Measurements from ENCODE around the gene CWH43. TPM values are rescaled to one million over a fixed set of nuclear protein-coding genes. Genes with fewer than 3 reads are reported as not detected.
"Not testable (repeated sequence)": the region's sequence is repeated elsewhere in the genome, so short reads cannot be mapped to it uniquely, and the experiment has no call there.

Gene CWH43
- total RNA-seq, 1 experiment from 2014 or later: not detected

DNA sequence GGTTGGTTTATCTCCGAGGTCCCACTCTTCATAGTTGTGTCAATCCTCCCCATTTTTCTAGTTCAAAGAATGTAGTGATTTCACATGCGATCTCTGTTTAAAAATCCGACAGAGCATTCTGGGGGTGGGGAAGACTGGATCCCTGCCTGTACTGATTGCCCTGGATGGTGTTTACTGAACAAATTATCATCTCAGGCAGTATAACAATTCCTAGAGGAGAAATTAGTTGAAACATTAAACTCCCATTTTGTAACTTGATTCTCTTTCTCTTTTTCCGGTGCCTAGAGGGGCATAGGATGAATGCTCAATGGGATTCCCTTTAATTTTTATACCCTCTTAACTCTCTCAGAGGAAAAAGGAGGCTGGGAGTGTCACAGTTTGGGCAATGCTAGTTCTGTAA lies 10.0 kb upstream of the CWH43 start:
- DNase-seq (ENCODE audit: low spot score): no peak

DNA sequence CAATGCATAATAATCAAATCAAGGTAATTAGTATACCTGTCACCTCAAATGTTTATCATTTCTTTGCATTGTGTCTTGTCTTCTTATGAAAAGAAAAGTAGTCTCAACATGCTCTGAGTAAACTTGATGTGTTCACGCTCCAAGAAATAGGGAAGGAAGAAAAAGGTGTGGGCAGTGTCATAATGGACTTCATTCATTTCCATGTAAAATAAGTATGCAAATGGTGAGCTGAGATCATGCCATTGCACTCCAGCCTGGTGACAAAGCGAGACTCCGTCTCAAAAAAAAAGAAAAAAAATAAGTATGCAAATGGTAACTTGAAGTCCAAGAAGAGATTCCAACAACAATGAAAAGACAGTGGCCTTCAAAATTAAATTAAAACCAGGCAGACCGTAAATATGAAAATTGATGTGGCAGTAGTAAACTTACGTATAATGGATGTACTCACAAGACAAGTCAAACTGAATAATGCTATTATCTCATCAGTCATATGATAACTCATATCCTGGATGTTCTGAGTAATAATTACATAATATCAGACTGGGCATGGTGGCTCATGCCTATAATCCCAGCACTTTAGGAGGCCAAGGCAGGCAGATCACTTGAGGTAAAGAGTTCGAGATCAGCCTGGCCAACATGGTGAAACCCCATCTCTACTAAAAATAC lies 6.0 kb upstream of the CWH43 start:
- no peak for DNase-seq (ENCODE audit: low spot score)

DNA sequence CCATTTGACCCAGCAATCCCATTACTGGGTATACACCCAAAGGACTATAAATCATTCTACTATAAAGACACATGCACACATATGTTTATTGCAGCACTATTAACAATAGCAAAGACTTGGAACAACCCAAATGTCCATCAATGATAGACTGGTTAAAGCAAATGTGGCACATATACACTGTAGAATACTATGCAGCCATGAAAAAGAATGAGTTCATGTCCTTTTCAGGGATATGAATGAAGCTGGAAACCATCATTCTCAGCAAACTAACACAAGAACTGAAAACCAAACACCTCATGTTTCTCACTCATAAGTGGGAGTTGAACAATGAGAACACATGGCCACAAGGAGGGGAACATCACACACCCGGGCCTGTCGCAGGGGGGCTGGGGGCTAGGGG lies 2.1 kb upstream of the CWH43 start:
- DNase-seq (ENCODE audit: low spot score): not testable (repeated sequence)

DNA sequence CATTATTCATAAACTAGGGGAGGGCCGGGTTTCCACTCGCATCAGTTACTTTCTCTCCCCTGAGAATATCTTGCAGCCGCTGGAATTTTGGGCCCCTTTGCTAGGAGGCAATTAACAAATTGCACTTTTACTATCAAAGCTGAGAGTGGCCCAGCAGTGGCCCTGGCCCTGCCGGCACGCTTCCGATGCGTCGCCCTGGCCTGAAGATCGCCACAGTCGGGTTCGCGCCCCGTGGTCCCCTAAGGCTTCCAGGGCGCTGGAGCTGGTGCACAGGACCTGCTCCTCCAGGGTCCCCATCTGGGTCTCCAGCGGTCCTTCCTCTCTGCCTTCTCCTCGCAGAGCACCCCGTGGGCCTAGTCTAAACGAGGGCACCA lies 486 bp upstream of the CWH43 start:
- no peak for DNase-seq (ENCODE audit: low spot score)

DNA sequence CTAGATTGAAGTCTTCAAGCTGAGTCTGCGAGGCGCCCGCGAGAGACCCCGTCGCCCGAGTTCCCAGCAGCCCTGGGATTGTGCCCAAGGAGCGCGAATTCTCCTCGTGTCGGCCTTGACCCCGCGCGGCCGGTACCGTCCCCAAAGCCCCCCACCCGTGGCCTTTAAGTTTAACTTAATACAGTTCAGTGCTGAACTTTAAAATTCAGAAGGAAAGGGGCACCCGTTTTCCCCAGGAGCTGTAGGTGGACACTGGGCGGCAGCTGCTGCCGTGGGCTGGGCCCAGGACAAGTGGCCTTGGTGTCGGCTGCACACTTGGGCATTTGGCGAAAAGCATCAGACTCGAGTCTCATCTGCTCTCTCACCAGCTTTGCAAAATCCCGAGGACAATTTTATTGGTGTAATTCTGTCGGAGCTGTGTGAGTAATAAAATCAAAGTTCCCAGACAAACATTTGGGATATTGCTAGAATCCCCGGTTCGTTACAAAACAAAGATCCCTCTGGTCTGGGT lies 634 bp downstream of the CWH43 start:
- no peak for DNase-seq (ENCODE audit: low spot score)

DNA sequence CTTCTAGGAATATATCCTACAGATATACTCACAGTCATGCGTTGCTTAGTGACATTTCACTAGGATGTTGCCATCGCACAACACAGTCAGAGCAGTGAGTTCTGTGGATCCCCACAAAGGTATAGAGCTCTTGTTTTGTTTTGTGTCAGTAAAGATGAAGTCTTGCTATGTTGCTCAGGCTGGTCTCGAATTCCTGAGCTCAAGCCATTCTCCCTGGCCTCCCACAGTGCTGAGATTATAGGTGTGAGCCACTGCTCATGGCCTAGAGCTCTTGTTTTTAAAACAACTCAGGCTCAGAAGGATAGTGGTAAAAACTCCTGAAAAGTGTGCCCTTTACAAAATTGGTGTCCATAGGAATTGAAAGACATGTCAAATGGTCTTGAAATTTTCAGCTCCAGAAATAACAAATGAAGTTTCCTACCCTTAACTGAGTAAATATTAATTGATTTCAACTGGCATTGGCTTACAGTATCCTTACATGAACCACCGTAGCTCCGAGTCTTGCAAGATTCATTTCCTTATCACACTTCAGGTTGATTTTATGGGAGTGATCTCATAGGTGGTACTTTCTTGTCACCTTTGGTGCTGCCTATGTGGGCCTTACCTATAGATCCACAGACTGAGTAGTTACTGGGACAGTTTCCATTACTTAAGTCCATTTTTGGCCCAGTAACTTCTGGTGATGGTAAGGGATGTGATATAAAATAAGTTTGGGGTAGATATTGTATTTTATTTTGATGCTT lies 3.6 kb downstream of the CWH43 start:
- DNase-seq (ENCODE audit: low spot score): no peak

DNA sequence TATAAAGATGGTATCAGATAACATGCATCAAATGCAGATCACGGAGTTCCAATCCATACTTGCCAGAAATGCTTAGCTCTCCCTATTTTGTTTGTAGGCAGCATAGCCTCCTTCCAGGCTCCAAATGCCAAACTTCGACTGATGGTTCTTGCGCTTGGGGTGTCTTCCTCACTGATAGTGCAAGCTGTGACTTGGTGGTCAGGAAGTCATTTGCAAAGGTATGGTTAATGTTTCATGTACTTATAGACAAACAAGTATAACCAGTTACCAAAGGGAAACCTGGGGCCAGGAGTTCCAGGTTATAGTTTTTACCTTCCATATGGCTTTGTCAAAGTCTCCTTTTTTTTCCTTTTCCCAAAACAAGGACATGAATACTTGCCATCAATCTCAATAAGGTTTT lies 5.3 kb downstream of the CWH43 start:
- DNase-seq (ENCODE audit: low spot score): no peak

DNA sequence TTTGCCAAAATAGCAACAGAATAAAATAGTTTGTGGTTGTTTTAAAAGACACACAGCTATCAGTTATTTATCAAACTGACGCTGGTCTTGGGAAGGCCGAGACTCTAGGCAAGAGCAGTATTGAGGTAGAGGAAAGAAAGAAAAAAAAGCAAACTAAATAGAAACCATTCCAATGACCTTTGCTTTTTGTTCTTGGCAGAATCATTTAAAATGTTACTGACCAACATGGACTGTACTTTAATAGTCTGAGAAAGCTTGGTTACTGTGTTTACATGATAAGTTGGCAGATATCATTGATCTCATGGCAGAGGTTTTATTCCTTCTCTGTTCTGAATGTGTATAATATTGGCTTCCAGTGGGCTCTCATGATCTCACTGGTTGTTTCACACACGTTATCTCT lies 11.9 kb downstream of the CWH43 start:
- no peak for DNase-seq (ENCODE audit: low spot score)

DNA sequence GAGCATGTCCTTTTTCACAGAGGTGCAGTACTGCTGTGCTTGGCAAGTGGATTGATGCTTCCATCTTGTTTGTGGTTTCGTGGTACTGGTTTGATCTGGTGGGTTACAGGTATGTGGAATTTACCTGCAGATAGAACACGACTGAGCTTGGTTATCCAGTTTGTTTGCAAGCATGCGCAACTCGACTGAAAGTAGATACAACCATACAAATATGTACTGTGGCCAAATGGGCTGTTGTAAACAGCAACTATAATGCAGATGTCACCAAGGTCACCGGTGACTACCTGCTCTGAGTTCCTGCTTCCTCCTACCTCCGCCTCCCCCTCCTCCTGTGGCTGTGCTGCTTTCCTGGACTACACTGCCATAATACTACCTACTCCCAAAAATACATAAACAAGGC lies 12.4 kb downstream of the CWH43 start:
- DNase-seq (ENCODE audit: low spot score): no peak

DNA sequence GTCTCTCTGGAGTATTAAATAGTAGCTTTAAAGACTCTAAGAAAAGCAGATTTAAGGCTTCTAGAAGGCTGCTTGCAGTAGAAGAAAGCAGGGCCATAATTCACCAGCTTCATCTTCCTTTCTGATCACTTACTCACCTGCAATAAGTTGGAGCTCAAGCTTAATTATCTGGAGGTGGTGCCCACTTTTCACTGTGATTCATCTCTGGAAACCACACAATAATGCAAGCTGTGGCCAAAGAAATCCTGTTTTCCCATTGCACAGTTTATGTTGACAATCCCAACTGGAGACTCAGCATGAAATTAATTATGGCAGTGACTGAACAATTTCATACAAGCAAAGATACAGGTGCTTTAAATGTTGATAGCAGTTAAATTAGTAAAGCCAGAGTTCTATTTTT lies 14.7 kb downstream of the CWH43 start:
- DNase-seq (ENCODE audit: low spot score): no peak

DNA sequence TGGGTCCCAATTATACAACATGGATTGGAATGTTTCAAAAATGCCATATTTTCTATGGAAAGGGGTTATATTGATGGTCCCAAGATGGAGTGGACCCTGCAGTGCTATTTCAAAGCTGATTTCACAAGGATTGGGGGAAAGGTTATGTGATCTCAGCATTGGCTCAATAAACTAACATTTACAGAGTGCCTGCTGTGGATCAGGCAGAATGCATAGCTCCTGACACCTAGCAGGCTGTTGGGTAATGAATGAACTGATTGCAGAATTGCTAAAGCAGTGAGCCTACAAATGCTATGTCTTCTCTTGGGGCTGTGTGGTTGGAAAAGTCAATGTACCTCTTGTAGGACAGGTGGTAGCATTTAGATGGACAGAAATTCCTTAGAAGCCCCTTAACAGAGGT lies 16.9 kb downstream of the CWH43 start:
- DNase-seq (ENCODE audit: low spot score): no peak

DNA sequence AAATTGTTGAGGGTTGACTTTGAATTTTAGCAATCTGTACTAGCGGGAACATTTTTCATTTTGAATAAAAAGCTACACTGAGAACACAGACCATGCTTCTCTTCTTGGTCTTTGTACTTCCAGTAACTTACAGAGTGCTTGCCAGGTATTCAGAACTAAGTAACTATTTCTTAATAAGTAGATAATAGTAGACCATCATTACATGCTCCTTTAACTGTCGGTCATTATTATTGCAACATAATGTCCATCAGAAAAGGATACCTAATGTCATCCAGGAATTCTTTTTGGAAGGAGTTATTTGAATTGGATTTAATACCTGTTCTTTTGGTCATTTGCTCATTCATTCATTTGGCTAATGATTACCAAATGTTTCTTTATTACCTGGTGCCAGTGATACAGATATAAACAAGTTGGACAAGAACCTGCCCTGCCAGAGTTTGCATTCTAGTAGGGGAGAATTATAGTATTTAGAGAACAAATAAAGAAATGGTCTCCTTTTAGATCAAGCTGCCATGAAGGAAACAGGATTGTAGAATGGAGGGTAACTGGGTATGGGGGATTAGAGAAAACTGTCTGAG lies 32.7 kb downstream of the CWH43 start:
- no peak for DNase-seq (ENCODE audit: low spot score)

DNA sequence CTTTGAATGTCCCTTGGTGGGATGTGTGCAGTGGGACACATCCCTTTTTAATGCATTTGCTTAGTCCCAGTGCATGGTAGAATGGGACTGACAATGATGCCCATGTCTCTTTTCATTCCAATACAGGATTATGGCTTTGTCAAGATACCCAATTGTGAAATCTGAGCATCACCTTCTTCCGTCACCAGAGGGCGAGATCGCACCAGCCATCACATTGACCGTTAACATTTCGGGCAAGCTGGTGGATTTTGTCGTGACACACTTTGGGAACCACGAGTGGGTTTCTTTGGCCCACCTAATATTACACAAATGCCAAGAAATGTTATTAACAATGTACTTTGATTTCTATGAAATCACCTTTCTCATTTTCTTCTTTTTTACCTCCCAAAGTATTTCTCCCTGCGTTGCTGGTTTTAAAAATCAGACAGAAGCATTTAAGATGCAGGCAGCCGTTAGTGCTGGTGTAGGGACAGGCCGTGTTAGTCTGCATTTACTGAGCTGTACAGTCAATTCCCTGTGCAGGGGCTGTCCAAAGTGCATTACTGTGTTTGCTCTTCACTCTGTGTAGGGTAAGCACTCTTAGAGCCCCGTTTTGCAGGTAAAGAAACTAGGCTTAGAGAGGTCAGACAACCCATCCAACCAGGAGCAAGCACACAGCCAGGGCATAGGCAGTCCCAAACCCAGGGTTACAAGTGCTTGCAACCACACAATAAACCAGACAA lies 46.5 kb downstream of the CWH43 start:
- peak; percentile 44 for DNase-seq (ENCODE audit: low spot score)

DNA sequence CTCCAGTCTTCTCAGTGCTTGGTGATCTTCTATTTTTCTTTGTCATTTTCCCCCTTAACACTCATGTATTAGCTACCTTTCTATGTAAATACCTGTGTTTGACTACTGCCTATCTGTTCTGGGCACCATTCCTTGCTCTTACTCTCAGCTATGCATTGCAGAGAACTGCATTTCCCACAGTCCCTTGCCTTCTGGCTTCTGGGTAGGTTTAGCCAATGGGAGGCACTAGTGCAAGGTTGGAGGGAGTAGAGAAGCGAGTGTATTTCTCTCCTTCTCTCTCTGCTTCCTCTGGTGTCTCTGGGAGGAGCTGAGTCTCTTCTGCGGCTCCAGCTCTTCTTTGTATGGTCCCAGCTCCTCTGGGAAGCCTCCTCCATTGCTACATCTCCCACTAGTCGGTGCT lies 50.5 kb downstream of the CWH43 start:
- no peak for DNase-seq (ENCODE audit: low spot score)

DNA sequence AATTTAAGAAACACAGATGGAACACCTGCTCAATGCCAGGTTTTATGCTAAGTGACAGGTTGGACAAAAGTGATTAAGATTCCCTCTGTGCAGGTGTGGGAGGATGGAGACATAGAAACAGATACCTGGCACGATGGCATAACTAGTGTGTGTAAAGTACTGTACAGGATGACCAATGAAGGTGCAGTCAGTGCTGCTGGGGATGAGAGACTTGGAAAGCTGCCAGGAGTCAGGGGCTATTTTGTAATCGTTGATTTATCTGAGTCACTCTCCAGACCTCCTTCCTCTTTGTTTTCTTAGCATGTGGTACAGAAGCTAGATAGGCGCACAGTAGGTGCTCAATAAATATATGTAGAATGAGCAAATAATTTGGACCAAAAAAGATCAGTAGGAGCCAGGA lies 58.2 kb downstream of the CWH43 start:
- no peak for DNase-seq (ENCODE audit: low spot score)

DNA sequence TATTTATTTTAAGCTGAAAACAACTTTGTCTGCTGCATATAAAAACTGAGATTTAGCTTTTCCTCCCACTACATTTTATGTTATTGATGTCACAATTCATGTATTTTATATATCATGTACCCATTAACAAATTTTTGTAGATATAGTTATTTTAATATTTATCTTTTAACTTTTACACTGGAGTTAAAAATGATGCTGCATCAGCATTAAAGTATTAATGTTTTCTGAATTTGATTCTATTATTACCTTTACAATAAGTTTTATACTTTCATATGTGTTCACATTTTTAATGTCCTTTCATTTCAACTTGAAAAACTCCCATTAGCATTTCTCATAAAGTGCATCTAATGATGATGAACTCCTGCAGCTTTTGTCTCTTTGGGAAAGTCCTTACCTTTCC lies 72.2 kb downstream of the CWH43 start:
- no peak for DNase-seq (ENCODE audit: low spot score)

DNA sequence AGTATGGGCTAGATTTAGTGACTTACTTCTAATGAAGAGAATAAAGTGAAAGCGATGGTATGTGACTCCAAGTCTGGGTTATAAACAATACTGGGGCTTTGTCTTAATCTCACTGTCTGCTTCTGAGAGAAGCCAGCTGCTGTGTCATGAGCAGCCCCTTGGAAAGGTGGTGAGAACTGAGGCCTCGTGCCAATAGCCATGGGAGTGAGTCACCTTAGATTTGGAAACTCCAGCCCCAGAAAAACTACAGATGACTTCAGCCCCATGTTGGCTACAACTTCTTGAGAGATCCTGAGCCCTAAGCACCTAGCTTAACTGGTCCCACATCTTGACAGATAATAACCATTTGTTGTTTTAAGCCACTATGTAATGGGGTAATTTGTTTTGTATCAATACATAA lies 77.6 kb downstream of the CWH43 start:
- no peak for DNase-seq (ENCODE audit: low spot score)

DNA sequence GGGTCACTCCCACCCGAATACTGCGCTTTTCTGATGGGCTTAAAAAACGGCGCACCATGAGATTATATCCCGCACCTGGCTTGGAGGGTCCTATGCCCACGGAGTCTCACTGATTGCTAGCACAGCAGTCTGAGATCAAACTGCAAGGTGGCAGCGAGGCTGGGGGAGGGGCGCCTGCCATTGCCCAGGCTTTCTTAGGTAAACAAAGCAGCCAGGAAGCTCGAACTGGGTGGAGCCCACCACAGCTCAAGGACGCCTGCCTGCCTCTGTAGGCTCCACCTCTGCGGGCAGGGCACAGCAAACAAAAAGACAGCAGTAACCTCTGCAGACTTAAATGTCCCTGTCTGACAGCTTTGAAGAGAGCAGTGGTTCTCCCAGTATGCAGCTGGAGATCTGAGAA lies 86.1 kb downstream of the CWH43 start:
- not testable (repeated sequence) for DNase-seq (ENCODE audit: low spot score)

DNA sequence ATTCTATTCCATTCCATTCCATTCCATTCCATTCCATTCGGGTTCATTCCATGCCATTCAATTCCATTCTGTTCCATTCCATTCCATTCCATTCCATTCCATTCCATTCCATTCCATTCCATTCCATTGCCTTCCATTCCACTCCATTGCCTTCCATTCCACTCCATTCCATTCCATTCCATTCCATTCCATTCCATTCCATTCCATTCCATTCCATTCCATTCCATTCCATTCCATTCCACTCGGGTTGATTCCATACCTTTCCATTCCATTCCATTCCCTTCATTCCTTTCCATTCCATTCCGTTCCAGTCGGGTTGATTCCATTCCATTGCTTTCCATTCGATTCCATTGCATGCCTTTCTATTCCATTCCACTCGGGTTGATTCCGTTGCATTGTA lies 105.8 kb downstream of the CWH43 start:
- DNase-seq (ENCODE audit: low spot score): not testable (repeated sequence)

DNA sequence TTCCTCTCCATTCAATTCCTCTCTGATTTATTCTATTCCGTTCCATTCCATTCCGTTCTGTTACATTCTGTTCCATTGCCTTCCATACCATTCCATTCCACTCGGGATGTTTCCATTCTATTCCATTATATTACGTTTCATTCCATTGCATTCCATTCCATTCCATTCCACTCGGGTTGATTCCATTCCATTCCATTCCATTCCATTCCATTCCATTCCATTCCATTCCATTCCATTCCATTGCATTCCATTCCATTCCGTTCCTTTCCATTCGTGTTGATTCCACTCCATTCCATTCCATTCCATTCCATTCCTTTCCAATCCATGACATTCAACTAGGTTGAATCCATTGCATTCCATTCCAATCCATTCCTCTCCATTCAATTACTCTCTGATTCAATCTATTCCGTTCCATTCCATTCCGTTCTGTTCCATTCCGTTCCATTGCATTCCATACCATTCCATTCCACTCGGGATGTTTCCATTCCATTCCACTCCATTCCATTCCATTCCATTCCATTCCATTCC lies 106.6 kb downstream of the CWH43 start:
- not testable (repeated sequence) for DNase-seq (ENCODE audit: low spot score)

DNA sequence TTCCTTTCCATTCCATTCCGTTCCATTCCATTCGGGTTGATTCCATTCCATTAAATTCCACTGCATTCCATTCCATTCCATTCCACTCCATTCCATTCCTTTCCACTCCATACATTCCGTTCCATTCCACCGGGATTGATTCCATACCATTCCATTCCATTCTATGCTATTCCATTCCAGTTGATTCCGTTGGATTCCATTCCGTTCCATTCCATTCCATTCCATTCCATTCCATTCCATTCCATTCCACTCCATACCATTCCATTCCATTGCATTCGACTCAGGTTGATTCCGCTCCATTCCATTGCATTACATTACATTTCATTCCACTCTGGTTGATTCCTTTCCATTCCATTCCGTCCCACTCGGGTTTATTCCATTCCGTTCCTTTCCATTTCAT lies 110.1 kb downstream of the CWH43 start:
- DNase-seq (ENCODE audit: low spot score): not testable (repeated sequence)

DNA sequence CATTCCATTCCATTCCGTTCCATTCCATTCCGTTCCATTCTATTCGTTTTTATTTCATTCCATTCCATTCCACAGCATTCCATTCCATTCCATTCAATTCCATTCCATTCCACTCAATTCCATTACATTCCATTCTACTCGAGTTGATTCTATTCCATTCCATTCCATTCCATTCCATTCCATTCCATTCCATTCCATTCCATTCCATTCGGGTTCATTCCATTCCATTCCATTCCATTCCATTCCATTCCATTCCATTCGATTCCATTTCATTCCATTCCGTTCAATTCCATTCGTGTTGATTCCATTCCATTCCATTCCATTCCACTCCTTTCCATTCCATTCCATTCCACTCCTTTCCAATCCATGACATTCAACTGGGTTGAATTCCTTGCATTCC lies 110.6 kb downstream of the CWH43 start:
- DNase-seq (ENCODE audit: low spot score): not testable (repeated sequence)

Measured in H4 (cell line).